Smooth muscle cell (in vitro differentiated cells): Measurements from ENCODE around the gene HAO2. TPM values are rescaled to one million over a fixed set of nuclear protein-coding genes. Genes with fewer than 3 reads are reported as not detected.
"Not testable (repeated sequence)": the region's sequence is repeated elsewhere in the genome, so short reads cannot be mapped to it uniquely, and the experiment has no call there.

ENCODE experiments used
- DNase-seq: peaks from one replicate; lab custom pipeline; 2025; ENCODE audit not compliant: unreplicated experiment; lab: John Stamatoyannopoulos, UW
- H2AFZ ChIP-seq: fragments of 200-600 bp; sonication (generic); 2 replicates; pipeline ENCODE4 v1.6.0; 2016; ENCODE audit warnings: antibody characterized with exemption, low read depth, mild to moderate bottlenecking
- H3F3A ChIP-seq: fragments of 200-600 bp; sonication (generic); 2 replicates; pipeline ENCODE4 v1.6.0; 2017; ENCODE audit warnings: antibody characterized with exemption, low read depth
- H3K27ac ChIP-seq: fragments of 200-600 bp; sonication (generic); 2 replicates; pipeline ENCODE4 v1.5.1; 2016; ENCODE audit warnings: low read depth, mild to moderate bottlenecking
- H3K27me3 ChIP-seq: fragments of 200-600 bp; sonication (generic); 2 replicates; pipeline ENCODE4 v1.6.1; 2016; ENCODE audit warnings: low read depth, mild to moderate bottlenecking
- H3K36me3 ChIP-seq: fragments of 200-600 bp; sonication (generic); 2 replicates; pipeline ENCODE4 v1.5.1; 2016; ENCODE audit warnings: low read depth
- H3K4me1 ChIP-seq: fragments of 200-600 bp; sonication (generic); 2 replicates; pipeline ENCODE4 v1.5.1; 2016; ENCODE audit warnings: low read depth
- H3K4me2 ChIP-seq: fragments of 200-600 bp; sonication (generic); 2 replicates; pipeline ENCODE4 v1.6.0; 2016; ENCODE audit warnings: mild to moderate bottlenecking
- H3K4me3 ChIP-seq: fragments of 200-600 bp; sonication (generic); 2 replicates; pipeline ENCODE4 v1.5.1; 2016; ENCODE audit warnings: mild to moderate bottlenecking
- H3K79me2 ChIP-seq: fragments of 200-600 bp; sonication (generic); 2 replicates; pipeline ENCODE4 v1.6.0; 2016; ENCODE audit warnings: low read depth, mild to moderate bottlenecking
- H3K9ac ChIP-seq: fragments of 200-600 bp; sonication (generic); 2 replicates; pipeline ENCODE4 v1.6.0; 2016; ENCODE audit warnings: low read depth
- H3K9me3 ChIP-seq: fragments of 200-600 bp; sonication (generic); replicated peaks from 2 replicates; pipeline ENCODE4 v1.5.1; 2016; ENCODE audit warnings: low read depth
- H4K20me1 ChIP-seq: fragments of 200-600 bp; sonication (generic); 2 replicates; pipeline ENCODE4 v1.6.0; 2016; ENCODE audit warnings: low read depth
- CTCF ChIP-seq: fragments of 200-600 bp; sonication (generic); IDR thresholded peaks from 2 replicates; pipeline ENCODE4 v1.5.1; 2017; ENCODE audit warnings: borderline replicate concordance, mild to moderate bottlenecking, antibody characterized with exemption; ENCODE audit not compliant: insufficient read depth, poor library complexity, severe bottlenecking
- WGBS: methylation state at CpG from one replicate; pipeline ENCODE4 v1.1.7; 2016; ENCODE audit warnings: low lambda C conversion rate; 5-methylcytosine and 5-hydroxymethylcytosine counted together
- polyA plus RNA-seq: library from polyadenylated mRNA; unstranded; fragments of >200 nt; fragmentation: Nextera tagmentation; extraction: Ambion mirVana; gene quantifications from 2 replicates; pipeline ENCODE4 v1.2.1, GENCODE V29; 2016
- total RNA-seq: library from RNA; depleted of rRNA; stranded (reverse); fragments of >200 nt; gene quantifications from 2 replicates; pipeline ENCODE4 v1.2.3, GENCODE V29; 2014

The HAO2 gene
- total and polyA plus RNA-seq, 2 experiments from 2014 or later, result not detected

DNA sequence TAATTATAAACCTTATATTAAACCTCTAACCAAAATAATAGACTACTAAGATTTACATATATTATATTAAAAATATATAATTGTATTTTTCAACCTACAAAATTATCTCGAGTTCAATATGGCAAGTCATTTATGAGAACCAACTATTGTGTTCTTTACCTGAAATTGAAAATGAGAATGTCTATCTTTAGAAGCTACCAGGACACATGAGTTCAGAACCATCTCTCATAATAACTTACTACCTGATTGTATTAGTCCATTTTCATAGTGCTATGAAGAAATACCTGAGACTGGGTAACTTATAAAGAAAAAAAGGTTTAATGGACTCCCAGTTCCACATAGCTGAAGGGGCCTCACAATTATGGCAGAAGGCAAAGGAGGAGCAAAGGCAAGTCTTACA, 6.8 kb downstream of the HAO2 start:
- H3K79me2 ChIP-seq, result no peaks in the 10 kb centered on the region
- H3K9me3 ChIP-seq, result no peaks in the 10 kb centered on the region
- H3K36me3 ChIP-seq, result no peaks in the 10 kb centered on the region
- WGBS, result 87% methylated on average over 1 of the region's 1 CpG
- no peak overlapping the region for H3K27ac ChIP-seq
- H3K4me3 ChIP-seq, result no peak overlapping the region
- peaks cover 6% of the 10 kb centered on the region for H3K4me1 ChIP-seq
- no peaks in the 10 kb centered on the region for H4K20me1 ChIP-seq
- no peak overlapping the region for H3K9ac ChIP-seq
- H3K27me3 ChIP-seq, result peaks cover 4% of the 10 kb centered on the region
- TF ChIP-seq CTCF, result no peak
- H3F3A ChIP-seq, result peaks cover 5% of the 10 kb centered on the region
- no peak for DNase-seq
- H2AFZ ChIP-seq, result no peak overlapping the region
- H3K4me2 ChIP-seq, result no peak overlapping the region

DNA sequence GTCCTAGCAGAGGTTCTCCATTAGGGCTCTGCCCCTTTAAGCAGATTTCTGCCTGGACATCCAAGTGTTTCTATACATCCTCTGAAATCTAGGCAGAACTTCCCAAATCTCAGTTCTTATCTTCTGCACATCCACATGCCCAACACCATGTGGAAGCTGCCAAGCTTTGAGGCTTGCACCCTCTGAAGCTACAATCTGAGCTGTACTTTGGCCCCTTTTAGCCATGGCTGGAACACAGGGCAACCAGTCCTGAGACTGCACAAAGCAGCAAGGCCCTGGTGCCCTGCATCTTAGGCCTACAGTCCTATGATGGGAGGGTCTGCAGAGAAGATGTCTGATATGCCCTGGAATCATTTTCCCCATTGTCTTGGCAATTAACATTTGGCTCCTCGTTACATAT, 8.0 kb downstream of the HAO2 start:
- Histone ChIP-seq H3F3A (peaks cover 5% of the 10 kb centered on the region), H3K4me1 (peaks cover 6% of the 10 kb centered on the region), H3K79me2 (no peaks in the 10 kb centered on the region), H3K36me3 (no peaks in the 10 kb centered on the region), H3K27me3 (no peaks in the 10 kb centered on the region), H3K4me2 (no peak overlapping the region), H3K9ac (no peak overlapping the region), H2AFZ (no peak overlapping the region), H3K27ac (no peak overlapping the region), H4K20me1 (no peaks in the 10 kb centered on the region), H3K4me3 (no peak overlapping the region), H3K9me3 (no peaks in the 10 kb centered on the region)
- WGBS, result 87% methylated on average over 1 of the region's 1 CpG
- TF ChIP-seq CTCF, result no peak
- no peak for DNase-seq

GRCh38 chr1:119377594-119377993, 9.0 kb downstream of the HAO2 start:
- H3K4me2 ChIP-seq, H3K9me3 ChIP-seq, DNase-seq, H3K4me3 ChIP-seq, H3K27ac ChIP-seq, H3K36me3 ChIP-seq, H3K27me3 ChIP-seq, H3K4me1 ChIP-seq, H3K79me2 ChIP-seq, H2AFZ ChIP-seq, H3K9ac ChIP-seq, H3F3A ChIP-seq, H4K20me1 ChIP-seq: not testable (repeated sequence)
- 92% methylated on average over 2 of the region's 2 CpGs for WGBS

DNA sequence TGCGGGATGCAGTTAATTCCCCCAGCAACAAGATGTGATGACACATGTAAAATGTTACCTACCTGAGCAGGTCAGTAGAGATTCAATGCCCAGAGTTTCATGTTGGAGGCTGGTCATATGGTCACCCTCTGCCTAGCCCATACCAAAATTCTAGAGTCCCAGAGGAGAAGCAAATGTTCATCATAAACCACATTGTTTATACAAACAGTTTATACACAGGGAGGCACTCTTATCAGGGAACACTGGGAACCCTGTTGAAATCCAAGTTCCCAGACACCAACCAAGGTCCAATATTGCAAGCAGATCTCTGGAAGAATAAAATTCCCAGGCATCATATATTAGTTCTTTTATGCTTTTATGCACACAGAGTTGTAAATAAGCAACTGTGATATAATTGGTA, 10.5 kb downstream of the HAO2 start:
- DNase-seq, result no peak
- Histone ChIP-seq H3K4me1 (peaks cover under 1% of the 10 kb centered on the region), H3K4me2 (no peak overlapping the region), H4K20me1 (no peaks in the 10 kb centered on the region), H3K36me3 (no peaks in the 10 kb centered on the region), H3K4me3 (no peak overlapping the region), H3F3A (no peaks in the 10 kb centered on the region), H3K9ac (no peak overlapping the region), H3K27me3 (no peaks in the 10 kb centered on the region), H3K79me2 (no peaks in the 10 kb centered on the region), H3K27ac (no peak overlapping the region), H2AFZ (no peak overlapping the region), H3K9me3 (no peaks in the 10 kb centered on the region)
- TF ChIP-seq CTCF, result no peak
- 88% methylated on average over 1 of the region's 1 CpG for WGBS
